NT2/D1 (cell line): Measurements from ENCODE around the gene MTCH1.
"Not testable (repeated sequence)": the region's sequence is repeated elsewhere in the genome, so short reads cannot be mapped to it uniquely, and the experiment has no call there.

Experiments used
- DNase-seq: peaks from one replicate; pipeline ENCODE4 v3.0.0-alpha.2; 2011; ENCODE audit warnings: low read depth, low spot score
- H3K27me3 ChIP-seq: 2 replicates; pipeline ENCODE4 v1.6.0; 2011; ENCODE audit warnings: mild to moderate bottlenecking; ENCODE audit not compliant: insufficient read length, insufficient read depth
- H3K36me3 ChIP-seq: 2 replicates; pipeline ENCODE4 v1.6.1; 2011; ENCODE audit warnings: mild to moderate bottlenecking, low read length, mixed read lengths; ENCODE audit not compliant: insufficient read depth, insufficient read length
- H3K4me1 ChIP-seq: 2 replicates; pipeline ENCODE4 v1.5.1; 2011; ENCODE audit not compliant: insufficient read depth, insufficient read length
- H3K4me3 ChIP-seq: 2 replicates; pipeline ENCODE4 v1.5.1; 2011; ENCODE audit warnings: low read depth; ENCODE audit not compliant: insufficient read length
- H3K9ac ChIP-seq: 2 replicates; pipeline ENCODE4 v1.6.0; 2011; ENCODE audit warnings: low read depth; ENCODE audit not compliant: insufficient read length
- H3K9me3 ChIP-seq: 2 replicates; pipeline ENCODE4 v1.5.1; 2011; ENCODE audit warnings: mild to moderate bottlenecking, low read length; ENCODE audit not compliant: insufficient read depth
- SUZ12 ChIP-seq: IDR thresholded peaks from 2 replicates; pipeline ENCODE4 v1.6.1; 2011; ENCODE audit not compliant: insufficient read length, insufficient read depth; ENCODE audit errors: extremely low read depth
- YY1 ChIP-seq: IDR thresholded peaks from 2 replicates; pipeline ENCODE4 v1.6.1; 2011; ENCODE audit not compliant: insufficient read length, insufficient read depth
- ZNF274 ChIP-seq: IDR thresholded peaks from 2 replicates; pipeline ENCODE4 v1.6.1; 2011; ENCODE audit warnings: mild to moderate bottlenecking, low read depth, low read length

MTCH1 gene

DNA sequence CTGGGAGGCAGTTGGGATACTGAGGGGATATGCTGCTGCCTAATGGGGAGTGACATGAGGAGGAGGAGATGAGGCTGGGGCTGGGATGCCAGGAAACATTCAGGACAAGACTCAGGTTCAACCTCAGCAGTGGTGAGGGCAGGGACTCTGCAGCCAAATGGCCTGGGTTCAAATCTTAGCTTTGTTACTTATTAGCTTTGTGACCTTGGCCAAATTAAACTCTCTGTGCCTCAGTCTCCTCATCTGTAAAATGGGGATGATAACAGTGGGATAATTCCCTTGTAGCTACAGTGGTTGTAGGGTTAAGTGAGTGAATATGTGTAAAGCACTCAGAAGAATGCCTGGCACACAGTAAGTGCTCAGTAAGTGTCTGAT lies 29.6 kb downstream of the MTCH1 start:
- Histone ChIP-seq H3K36me3 (no peaks in the 10 kb centered on the region), H3K9ac (no peak overlapping the region), H3K4me1 (peaks cover 2% of the 10 kb centered on the region), H3K4me3 (no peak overlapping the region), H3K27me3 (no peaks in the 10 kb centered on the region), H3K9me3 (no peaks in the 10 kb centered on the region)
- DNase-seq: no peak
- no peak for TF ChIP-seq ZNF274
- TF ChIP-seq SUZ12: no peak
- no peak for TF ChIP-seq YY1

DNA sequence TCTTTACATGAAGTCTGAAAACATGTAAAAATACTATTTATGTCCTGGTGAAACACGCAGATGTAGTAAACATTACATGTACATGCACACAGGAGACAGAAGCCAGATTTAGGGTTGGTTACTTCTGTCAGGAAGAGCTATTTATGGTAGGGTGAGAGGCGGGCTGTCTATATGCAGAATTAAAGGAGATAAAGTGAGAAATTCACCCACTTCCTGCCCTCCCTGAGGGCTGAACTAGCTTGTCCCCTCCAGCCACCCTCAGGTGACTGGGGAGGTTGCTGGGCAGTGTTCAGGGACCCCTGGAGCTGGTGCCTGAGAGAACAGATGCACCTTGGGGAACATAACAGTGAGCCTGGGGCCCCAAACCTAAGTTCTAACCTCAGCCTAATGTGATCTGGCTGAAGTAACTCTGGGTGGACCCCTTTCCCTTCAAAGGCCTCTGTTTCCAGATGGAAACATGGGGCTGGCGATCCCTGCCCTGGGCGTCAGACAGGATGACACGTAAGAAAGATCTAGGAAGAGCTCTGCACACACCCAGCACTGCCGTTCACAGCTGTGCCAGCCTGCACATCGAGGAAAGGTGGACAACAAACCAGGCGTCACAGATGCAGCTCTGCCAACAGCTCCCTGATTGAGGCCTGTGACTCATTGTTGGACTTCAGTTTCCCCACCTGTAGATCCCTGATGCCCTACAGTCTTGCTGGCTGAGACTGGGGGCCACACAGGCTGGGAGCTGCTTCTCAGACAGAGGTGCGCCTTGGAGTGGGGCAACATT lies 30.1 kb downstream of the MTCH1 start:
- Histone ChIP-seq H3K9me3 (no peaks in the 10 kb centered on the region), H3K4me1 (peaks cover 2% of the 10 kb centered on the region), H3K4me3 (no peak overlapping the region), H3K27me3 (no peaks in the 10 kb centered on the region), H3K9ac (no peak overlapping the region), H3K36me3 (no peaks in the 10 kb centered on the region)
- TF ChIP-seq ZNF274 (no peak), SUZ12 (no peak), YY1 (no peak)
- DNase-seq: no peak

DNA sequence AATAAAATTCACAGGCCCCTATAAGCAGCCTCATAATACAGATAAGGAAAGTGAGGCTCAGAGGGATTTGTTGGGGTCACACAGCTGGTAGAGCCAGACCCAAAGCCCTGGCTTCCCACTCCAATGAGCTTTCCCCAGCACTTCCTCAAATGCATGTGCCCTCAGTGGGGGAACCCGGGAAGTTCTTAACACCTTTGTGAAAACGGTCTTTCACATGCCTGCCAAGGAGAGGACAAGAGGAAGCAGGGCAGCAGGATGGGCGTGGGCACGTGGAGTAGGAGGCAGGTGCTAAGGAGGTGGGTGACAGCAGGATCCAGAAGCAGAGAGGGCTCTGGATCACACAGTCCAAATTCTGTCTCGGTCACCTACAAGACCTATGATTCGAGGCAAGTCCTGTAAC lies 30.9 kb downstream of the MTCH1 start:
- no peak for DNase-seq
- TF ChIP-seq YY1: no peak
- TF ChIP-seq ZNF274: no peak
- TF ChIP-seq SUZ12: no peak
- no peaks in the 10 kb centered on the region for H3K36me3 ChIP-seq
- H3K9me3 ChIP-seq: no peaks in the 10 kb centered on the region
- H3K4me3 ChIP-seq: no peak overlapping the region
- H3K9ac ChIP-seq: no peak overlapping the region
- no peaks in the 10 kb centered on the region for H3K27me3 ChIP-seq
- peaks cover 2% of the 10 kb centered on the region for H3K4me1 ChIP-seq

DNA sequence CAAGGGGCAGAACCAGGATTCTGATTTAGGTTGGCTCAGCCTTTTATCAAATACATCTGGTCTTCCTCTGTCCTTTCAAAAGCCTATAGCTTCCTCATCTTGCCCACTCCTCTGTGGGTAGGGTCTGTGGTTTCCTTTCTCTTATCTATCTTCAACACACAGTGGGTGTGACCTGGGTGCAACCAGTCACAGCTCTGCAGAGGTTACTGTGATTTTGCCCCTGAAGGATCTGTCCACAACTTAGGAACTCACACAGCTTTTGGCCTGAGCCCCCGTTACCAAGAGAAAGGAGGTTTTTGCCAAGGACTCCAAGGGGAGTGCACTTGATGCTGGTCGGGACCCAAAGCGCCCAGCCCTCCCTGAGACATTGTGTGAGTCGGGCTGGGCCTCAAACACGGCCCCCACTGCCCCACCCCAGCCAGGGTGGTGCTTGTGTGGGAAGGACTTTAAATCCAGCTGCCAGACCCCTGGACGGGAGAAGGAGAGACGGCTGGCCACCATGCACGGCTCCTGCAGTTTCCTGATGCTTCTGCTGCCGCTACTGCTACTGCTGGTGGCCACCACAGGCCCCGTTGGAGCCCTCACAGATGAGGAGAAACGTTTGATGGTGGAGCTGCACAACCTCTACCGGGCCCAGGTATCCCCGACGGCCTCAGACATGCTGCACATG lies 31.6 kb downstream of the MTCH1 start, which contains the start of gene PI16:
Gene PI16 (plus strand): TSS at position 477 of the 670 bp plus-strand sequence. CDS start 23 bp downstream, at position 500.
- DNase-seq: no peak
- no peak for TF ChIP-seq SUZ12
- no peak for TF ChIP-seq ZNF274
- TF ChIP-seq YY1: no peak
- Histone ChIP-seq H3K9me3 (no peaks in the 10 kb centered on the region), H3K27me3 (no peaks in the 10 kb centered on the region), H3K36me3 (no peaks in the 10 kb centered on the region), H3K4me3 (no peak within 1 kb of the TSS), H3K9ac (no peak within 1 kb of the TSS), H3K4me1 (peaks cover 2% of the 10 kb centered on the region)

DNA sequence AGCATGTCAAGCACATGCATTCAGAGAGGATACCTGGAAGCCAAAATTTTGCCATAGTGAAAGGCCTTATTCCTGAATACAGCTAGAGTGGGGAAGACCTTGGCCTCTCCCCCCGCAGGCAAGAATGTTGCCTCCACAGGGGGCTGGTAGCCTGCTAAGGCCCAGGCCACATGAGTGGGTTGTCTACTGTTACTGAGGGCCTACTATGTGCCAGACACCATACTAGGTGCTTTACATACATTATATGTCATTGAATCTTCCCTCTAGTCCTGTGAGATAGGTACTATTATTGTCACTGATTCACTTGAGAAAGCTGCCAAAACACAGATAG lies 32.1 kb downstream of the MTCH1 start:
- Histone ChIP-seq H3K4me1 (peaks cover 2% of the 10 kb centered on the region), H3K9ac (no peak overlapping the region), H3K9me3 (no peaks in the 10 kb centered on the region), H3K4me3 (no peak overlapping the region), H3K27me3 (no peaks in the 10 kb centered on the region), H3K36me3 (no peaks in the 10 kb centered on the region)
- no peak for DNase-seq
- TF ChIP-seq SUZ12: no peak
- no peak for TF ChIP-seq ZNF274
- TF ChIP-seq YY1: no peak

DNA sequence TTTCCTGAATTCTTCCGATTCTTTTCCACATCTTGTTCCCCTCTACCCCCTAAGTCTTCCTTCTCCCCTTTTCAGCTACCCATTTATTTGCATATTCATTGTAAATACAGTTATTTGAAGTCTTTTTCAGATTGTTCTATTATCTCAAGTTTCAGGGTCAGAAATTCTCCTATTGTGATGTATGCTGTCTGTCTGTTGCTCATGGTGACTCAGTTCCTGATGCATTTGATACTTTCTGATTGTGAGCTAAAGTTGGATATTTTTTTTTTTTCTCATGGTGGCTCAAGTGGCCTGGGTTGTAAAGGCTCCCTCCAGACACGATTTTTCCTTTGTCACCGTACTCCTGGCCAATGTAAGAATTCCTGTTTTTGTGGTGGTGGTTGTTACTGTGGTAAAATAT lies 36.4 kb downstream of the MTCH1 start:
- Histone ChIP-seq H3K4me1 (peaks cover 2% of the 10 kb centered on the region), H3K4me3 (no peak overlapping the region), H3K27me3 (no peaks in the 10 kb centered on the region), H3K9me3 (no peaks in the 10 kb centered on the region), H3K36me3 (no peaks in the 10 kb centered on the region), H3K9ac (no peak overlapping the region)
- DNase-seq: no peak
- TF ChIP-seq YY1 (no peak), SUZ12 (no peak), ZNF274 (no peak)

DNA sequence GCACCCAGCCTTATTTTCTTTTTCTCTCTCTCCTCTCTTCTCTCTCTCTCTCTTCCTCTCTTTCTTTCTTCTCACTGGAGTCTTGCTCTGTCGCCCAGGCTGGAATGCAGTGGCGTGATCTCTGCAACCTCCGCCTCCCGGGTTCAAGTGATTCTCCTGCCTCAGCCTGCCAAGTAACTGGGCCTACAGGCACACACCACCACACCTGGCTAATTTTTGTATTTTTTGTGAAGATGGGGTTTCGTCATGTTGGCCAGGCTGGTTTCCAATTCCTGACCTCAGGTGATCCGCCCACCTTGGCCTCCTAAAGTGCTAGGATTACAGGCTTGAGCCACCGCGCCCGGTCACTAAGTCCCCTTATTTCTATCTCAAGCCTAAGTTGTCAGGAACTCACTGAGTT lies 36.9 kb downstream of the MTCH1 start:
- H3K36me3 ChIP-seq, H3K27me3 ChIP-seq, H3K9ac ChIP-seq, DNase-seq, H3K9me3 ChIP-seq, H3K4me3 ChIP-seq, H3K4me1 ChIP-seq: not testable (repeated sequence)
